ENCODE measurements around the gene BDH2. TPM values are rescaled to one million over a fixed set of nuclear protein-coding genes. Genes with fewer than 3 reads are reported as not detected.

BDH2 gene
- 5.1 and 6.5 TPM in 2 replicates for total RNA-seq

DNA sequence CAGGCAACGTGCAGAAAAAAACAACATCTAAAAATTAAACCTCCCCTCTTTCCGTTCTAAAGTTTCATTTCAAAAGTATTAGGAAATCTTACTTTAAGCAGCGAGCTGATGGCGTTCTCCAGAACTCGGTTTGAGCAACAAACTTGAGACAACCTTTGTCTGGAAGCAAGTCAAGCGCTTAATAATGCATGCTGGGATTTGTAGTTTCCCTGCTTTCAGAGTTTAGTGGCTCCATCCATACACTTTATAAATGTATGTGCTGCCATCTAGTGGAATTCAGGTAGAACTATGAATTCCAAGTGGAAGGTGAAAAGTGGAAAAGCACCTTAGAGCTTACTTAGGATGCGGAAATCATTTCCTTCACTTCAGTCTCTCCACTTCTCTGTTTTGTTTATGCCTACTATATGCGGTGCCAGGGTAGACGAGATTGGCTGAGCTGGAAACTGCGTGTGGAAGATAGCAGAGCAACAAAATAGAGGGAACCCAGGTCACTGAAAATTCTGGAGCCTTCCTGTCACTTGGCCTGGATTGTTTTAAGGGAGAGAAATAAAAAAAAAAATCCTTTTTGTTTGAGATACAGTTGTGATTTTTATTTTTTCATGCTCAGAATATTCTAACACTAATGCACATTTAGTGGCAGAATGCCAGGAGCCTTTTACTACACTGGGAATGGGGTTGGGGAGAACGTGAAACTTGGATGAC, at the start of gene BDH2:
BDH2 (minus strand) TSS at position 144 of the 702 bp plus-strand sequence. CDS start 3,580 bp downstream, outside the sequence.
- Mint-ChIP-seq H3K9me3 (no peaks in the 10 kb centered on the region), H3K36me3 (ENCODE audit: low read depth) (peaks cover 2% of the 10 kb centered on the region), H3K4me3 (peak within 1 kb of the TSS; percentile 79), H3K27ac (peak within 1 kb of the TSS; percentile 63), H3K27me3 (no peaks in the 10 kb centered on the region), H3K4me1 (peaks cover 14% of the 10 kb centered on the region)
- ChIA-PET POLR2A (interaction anchor here (1.9 kb wide), 1 partner anchor 272 kb away, joined by 9 read pairs; the partner anchor contains the start of gene UBE2D3), CTCF (interaction anchor here (0.6 to 3.2 kb wide), 9 partner anchors 9 to 472 kb away, joined by 3 to 21 read pairs (median 4); partner anchors contain the start of gene SLC9B2)
- DNase-seq (no peak), ATAC-seq (ENCODE audit: low read depth) (peak; percentile 99)
- TF ChIP-seq, protein P1, sequence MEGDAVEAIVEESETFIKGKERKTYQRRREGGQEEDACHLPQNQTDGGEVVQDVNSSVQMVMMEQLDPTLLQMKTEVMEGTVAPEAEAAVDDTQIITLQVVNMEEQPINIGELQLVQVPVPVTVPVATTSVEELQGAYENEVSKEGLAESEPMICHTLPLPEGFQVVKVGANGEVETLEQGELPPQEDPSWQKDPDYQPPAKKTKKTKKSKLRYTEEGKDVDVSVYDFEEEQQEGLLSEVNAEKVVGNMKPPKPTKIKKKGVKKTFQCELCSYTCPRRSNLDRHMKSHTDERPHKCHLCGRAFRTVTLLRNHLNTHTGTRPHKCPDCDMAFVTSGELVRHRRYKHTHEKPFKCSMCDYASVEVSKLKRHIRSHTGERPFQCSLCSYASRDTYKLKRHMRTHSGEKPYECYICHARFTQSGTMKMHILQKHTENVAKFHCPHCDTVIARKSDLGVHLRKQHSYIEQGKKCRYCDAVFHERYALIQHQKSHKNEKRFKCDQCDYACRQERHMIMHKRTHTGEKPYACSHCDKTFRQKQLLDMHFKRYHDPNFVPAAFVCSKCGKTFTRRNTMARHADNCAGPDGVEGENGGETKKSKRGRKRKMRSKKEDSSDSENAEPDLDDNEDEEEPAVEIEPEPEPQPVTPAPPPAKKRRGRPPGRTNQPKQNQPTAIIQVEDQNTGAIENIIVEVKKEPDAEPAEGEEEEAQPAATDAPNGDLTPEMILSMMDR (IDR thresholded peaks at IDR 0.05), result peak; percentile 37
- intact Hi-C loops (cut with micrococcal nuclease), result loop anchor here (1.0 to 10.0 kb wide), 11 partner anchors 24 to 755 kb away; partner anchors contain the start of genes CENPE, CISD2, SLC39A8 and SLC9B1

DNA sequence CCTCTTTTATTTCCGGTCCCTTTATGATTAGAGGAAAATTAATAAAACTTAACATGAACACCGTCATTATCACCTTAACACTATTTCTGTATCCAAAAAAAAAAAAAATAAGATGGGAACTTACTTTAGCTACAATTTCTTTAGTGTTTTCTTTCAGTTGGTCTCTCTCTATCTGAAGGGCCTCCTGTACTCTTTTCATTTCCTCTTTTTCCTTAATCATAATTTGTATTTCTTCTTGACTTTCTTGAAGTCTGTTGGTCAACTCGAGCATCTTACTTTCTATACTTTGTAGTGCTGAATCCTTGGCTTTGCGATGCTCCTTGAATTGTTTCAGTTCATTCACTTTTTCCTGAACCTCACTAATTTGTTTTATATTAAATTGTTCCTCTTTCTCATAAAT, 45.3 kb upstream of the BDH2 start:
- no peak for ATAC-seq (ENCODE audit: low read depth)
- Mint-ChIP-seq H3K4me3 (no peak overlapping the region), H3K27ac (no peak overlapping the region), H3K36me3 (ENCODE audit: low read depth) (no peaks in the 10 kb centered on the region), H3K4me1 (peaks cover 9% of the 10 kb centered on the region), H3K9me3 (no peaks in the 10 kb centered on the region), H3K27me3 (no peaks in the 10 kb centered on the region)
- ChIA-PET CTCF (no interaction called here), POLR2A (no interaction called here)
- no peak for DNase-seq
- TF ChIP-seq, protein P1 (IDR thresholded peaks at IDR 0.05), result no peak
- intact Hi-C loops (cut with micrococcal nuclease), result no loop called here

DNA sequence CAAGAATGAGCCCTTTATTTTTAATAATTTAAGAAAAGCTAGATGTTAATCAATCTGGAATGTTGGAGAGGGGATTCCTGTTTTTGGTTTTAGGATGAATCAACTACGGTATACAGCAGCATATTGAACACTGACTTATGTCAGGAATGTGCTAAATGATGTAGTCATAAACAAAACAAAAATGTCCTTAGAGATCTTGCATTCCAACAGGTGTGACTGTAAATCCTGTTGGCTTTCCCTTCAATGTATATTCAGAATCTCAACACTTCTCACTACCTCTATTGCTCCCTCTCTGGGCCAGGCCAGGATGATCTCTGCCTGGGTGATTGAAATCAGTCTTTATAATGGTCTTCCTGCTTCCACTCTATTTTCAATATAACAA, 37.8 kb upstream of the BDH2 start:
- H3K4me3 Mint-ChIP-seq, result no peak overlapping the region
- CTCF ChIA-PET, result no interaction called here
- H3K27me3 Mint-ChIP-seq, result no peaks in the 10 kb centered on the region
- no peaks in the 10 kb centered on the region for H3K36me3 Mint-ChIP-seq (ENCODE audit: low read depth)
- intact Hi-C loops (cut with micrococcal nuclease), result no loop called here
- peaks cover 2% of the 10 kb centered on the region for H3K4me1 Mint-ChIP-seq
- no peaks in the 10 kb centered on the region for H3K9me3 Mint-ChIP-seq
- TF ChIP-seq, protein P1 (IDR thresholded peaks at IDR 0.05), result no peak
- DNase-seq (no peak), ATAC-seq (ENCODE audit: low read depth) (no peak)
- POLR2A ChIA-PET, result no interaction called here
- H3K27ac Mint-ChIP-seq, result no peak overlapping the region

DNA sequence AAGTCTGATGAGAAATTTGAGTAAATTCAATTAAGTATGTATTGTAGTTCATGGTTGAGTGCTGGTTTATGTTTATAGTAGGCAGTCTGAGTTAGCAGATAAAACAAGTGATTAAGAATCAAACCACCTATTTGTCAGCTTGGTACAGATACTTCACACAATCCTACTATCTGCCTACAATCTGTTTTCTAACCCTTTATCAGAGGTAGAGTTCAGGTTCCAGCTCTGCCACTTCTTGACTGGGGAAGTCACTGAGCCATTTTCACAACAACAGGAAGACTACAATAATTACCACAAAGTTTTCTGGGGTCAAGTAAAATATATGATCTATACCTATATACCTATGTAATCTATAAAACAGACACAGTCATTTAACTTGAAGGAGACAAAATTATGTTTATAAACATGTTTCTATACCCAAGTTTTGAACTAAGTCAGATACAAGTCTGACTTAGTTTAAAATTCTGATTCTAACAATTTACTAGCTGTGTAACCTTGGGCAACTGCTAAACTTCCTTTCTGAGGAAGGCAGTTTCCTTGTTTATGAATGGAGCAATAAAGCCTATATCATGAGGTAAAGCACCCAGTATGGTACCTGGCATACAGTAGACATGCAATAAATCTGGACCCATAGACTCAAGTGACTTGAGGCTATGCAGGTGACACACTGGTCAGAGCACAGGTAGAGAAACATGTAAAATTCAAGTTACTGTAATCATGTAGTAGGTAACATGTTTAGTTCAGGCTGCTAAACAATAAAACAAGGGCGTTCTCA, 37.2 kb upstream of the BDH2 start:
- Mint-ChIP-seq H3K27ac (no peak overlapping the region), H3K36me3 (ENCODE audit: low read depth) (no peaks in the 10 kb centered on the region), H3K4me1 (peaks cover 2% of the 10 kb centered on the region), H3K9me3 (no peaks in the 10 kb centered on the region), H3K27me3 (no peaks in the 10 kb centered on the region), H3K4me3 (no peak overlapping the region)
- no peak for ATAC-seq (ENCODE audit: low read depth)
- intact Hi-C loops (cut with micrococcal nuclease), result no loop called here
- DNase-seq, result no peak
- ChIA-PET POLR2A (no interaction called here), CTCF (no interaction called here)
- TF ChIP-seq, protein P1 (IDR thresholded peaks at IDR 0.05), result no peak

DNA sequence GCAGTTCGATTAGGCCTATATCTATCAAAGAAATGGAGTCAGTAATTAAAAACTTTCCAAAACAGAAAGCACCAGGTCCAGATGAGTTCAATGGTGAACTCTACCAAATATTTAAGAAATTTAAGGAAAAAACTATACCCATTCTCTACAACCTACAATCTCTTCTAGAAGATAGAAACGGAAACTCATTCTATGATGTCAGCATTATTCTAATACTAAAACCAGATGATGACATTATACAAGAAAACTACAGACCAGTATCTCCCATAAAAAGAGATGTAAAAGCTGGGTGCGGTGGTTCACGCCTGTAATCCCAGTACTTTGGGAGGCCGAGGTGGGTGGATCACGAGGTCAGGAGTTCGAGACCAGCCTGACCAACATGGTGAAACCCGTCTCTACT, 29.5 kb upstream of the BDH2 start:
- TF ChIP-seq, protein P1 (IDR thresholded peaks at IDR 0.05), result no peak
- DNase-seq, result no peak
- peaks cover 7% of the 10 kb centered on the region for H3K36me3 Mint-ChIP-seq (ENCODE audit: low read depth)
- H3K4me1 Mint-ChIP-seq, result no peaks in the 10 kb centered on the region
- no peaks in the 10 kb centered on the region for H3K27me3 Mint-ChIP-seq
- CTCF ChIA-PET, result no interaction called here
- peaks cover 8% of the 10 kb centered on the region for H3K9me3 Mint-ChIP-seq
- H3K4me3 Mint-ChIP-seq, result no peak overlapping the region
- intact Hi-C loops (cut with micrococcal nuclease), result no loop called here
- POLR2A ChIA-PET, result no interaction called here
- H3K27ac Mint-ChIP-seq, result no peak overlapping the region
- no peak for ATAC-seq (ENCODE audit: low read depth)
